Naive thymus-derived CD4-positive, alpha-beta T cell (primary cell): ENCODE measurements around the gene KRT5. TPM values are rescaled to one million over a fixed set of nuclear protein-coding genes. Genes with fewer than 3 reads are reported as not detected.
"Not testable (repeated sequence)": the region's sequence is repeated elsewhere in the genome, so short reads cannot be mapped to it uniquely, and the experiment has no call there.

Experiments used
- ATAC-seq: fragments of 150-1000 bp; cut with Tn5 transposase; 2 replicates; pipeline ENCODE4 v1.10.0; 2021; ENCODE audit warnings: mild to moderate bottlenecking, moderate library complexity
- CTCF ChIA-PET: fragments of 350-600 bp; sonication (Branson Sonifier 250); formaldehyde crosslinking; loops from one replicate; lab custom pipeline; 2021; ENCODE audit warnings: antibody characterized with exemption; lab: Charles Lee
- POLR2A ChIA-PET: fragments of 350-600 bp; sonication (Branson Sonifier 250); formaldehyde crosslinking; loops from one replicate; lab custom pipeline; 2021; ENCODE audit warnings: antibody characterized with exemption, inconsistent platforms; lab: Charles Lee
- DNase-seq, 9 donors: peaks; one replicate each; pipeline versions ENCODE4 v3.0.0 to v3.0.0-alpha.2; 2020 to 2022; ENCODE audit warnings: mixed read lengths in 1 of 9
- H3K27ac ChIP-seq: one replicate; pipeline ENCODE4 v1.7.0; 2013; ENCODE audit warnings: mild to moderate bottlenecking, low read depth, low read length, moderate library complexity
- H3K27me3 ChIP-seq, 2 donors: one replicate each; pipeline ENCODE4 v1.7.0; 2013; ENCODE audit warnings: low read length in 2 of 2, mild to moderate bottlenecking in 2 of 2, moderate library complexity in 2 of 2; ENCODE audit not compliant: control insufficient read depth in 2 of 2, insufficient read depth in 2 of 2
- H3K36me3 ChIP-seq, 3 experiments: 1 replicate in 2 of 3; 2 replicates in 1 of 3; pipeline ENCODE4 v1.7.0; 2013; ENCODE audit warnings: low read length in 3 of 3, mild to moderate bottlenecking in 3 of 3, moderate library complexity in 1 of 3; ENCODE audit not compliant: insufficient read depth in 3 of 3, control insufficient read depth in 2 of 3
- H3K4me1 ChIP-seq, 2 donors: one replicate each; pipeline ENCODE4 v1.7.0; 2013; ENCODE audit warnings: low read length in 2 of 2, mild to moderate bottlenecking in 2 of 2, moderate library complexity in 1 of 2; ENCODE audit not compliant: control insufficient read depth in 2 of 2, insufficient read depth in 2 of 2
- H3K4me3 ChIP-seq: 2 replicates; pipeline ENCODE4 v1.7.0; 2013; ENCODE audit warnings: mild to moderate bottlenecking, low read length
- H3K9me3 ChIP-seq, 3 experiments: 1 replicate in 2 of 3; 2 replicates in 1 of 3; pipeline ENCODE4 v1.7.0; 2013; ENCODE audit warnings: low read length in 3 of 3; ENCODE audit not compliant: control insufficient read depth in 2 of 3
- H3K27ac Mint-ChIP-seq, 9 donors: one replicate each; pipeline ENCODE4 v1.8.0; 2020 to 2022; ENCODE audit warnings: mixed read lengths in 9 of 9, mild to moderate bottlenecking in 8 of 9, moderate library complexity in 5 of 9, inconsistent platforms in 2 of 9
- H3K27me3 Mint-ChIP-seq, 5 donors: one replicate each; pipeline ENCODE4 v1.8.0; 2021 to 2022; ENCODE audit warnings: mixed read lengths in 5 of 5, mild to moderate bottlenecking in 1 of 5
- H3K36me3 Mint-ChIP-seq, 5 donors: one replicate each; pipeline ENCODE4 v1.8.0; 2020 to 2022; ENCODE audit warnings: mixed read lengths in 5 of 5, mild to moderate bottlenecking in 3 of 5, inconsistent platforms in 1 of 5
- H3K4me1 Mint-ChIP-seq, 7 donors: one replicate each; pipeline ENCODE4 v1.8.0; 2020 to 2022; ENCODE audit warnings: mixed read lengths in 7 of 7, mild to moderate bottlenecking in 3 of 7, inconsistent platforms in 1 of 7
- H3K4me3 Mint-ChIP-seq, 10 donors: one replicate each; pipeline ENCODE4 v1.8.0; 2020 to 2022; ENCODE audit warnings: mild to moderate bottlenecking in 10 of 10, mixed read lengths in 10 of 10, moderate library complexity in 6 of 10, inconsistent platforms in 2 of 10
- H3K9me3 Mint-ChIP-seq, 11 donors: one replicate each; pipeline ENCODE4 v1.8.0; 2020 to 2022; ENCODE audit warnings: mixed read lengths in 11 of 11, mild to moderate bottlenecking in 4 of 11, inconsistent platforms in 1 of 11, moderate library complexity in 1 of 11
- intact Hi-C, 2 donors: fragments of 100-400 bp; cut with micrococcal nuclease; formaldehyde crosslinking; loops; one replicate each; pipeline ENCODE4 v1.15.1; 2023
- polyA plus RNA-seq, 2 donors: library from polyadenylated mRNA; unstranded; fragments of 300-500 nt; fragmentation: Illumina TruSeq; gene quantifications; one replicate each; pipeline ENCODE4 v1.2.3, GENCODE V29; 2021
- total RNA-seq, 6 experiments: library from RNA in 5 of 6; stranded (reverse) in 5 of 6; gene quantifications; 1 replicate in 5 of 6; 2 replicates in 1 of 6; pipeline ENCODE4 v1.2.3 and lab custom pipeline; 2021 to 2026

KRT5 gene
- total and polyA plus RNA-seq, 7 experiments from 2014 or later = 0.24 TPM; not detected in 6

- CTCF ChIA-PET = no interaction called here
- H3K27me3 ChIP-seq = no peaks in the 10 kb centered on the region
- intact Hi-C loops = no loop called here
Measured at GRCh38 chr12:52493172-52493571, 27.0 kb downstream of the KRT5 start, which contains the start of gene KRT6A. TSS of gene KRT6A (minus strand) at chr12:52493257. CDS start at chr12:52493188, 69 bp downstream.

GRCh38 chr12:52492405-52492804, 27.8 kb downstream of the KRT5 start:
- DNase-seq, ATAC-seq, H3K4me3 Mint-ChIP-seq, H3K27ac ChIP-seq, H3K36me3 Mint-ChIP-seq, CTCF ChIA-PET, intact Hi-C loops, H3K4me1 Mint-ChIP-seq, H3K4me3 ChIP-seq, H3K36me3 ChIP-seq, H3K27ac Mint-ChIP-seq, POLR2A ChIA-PET, H3K27me3 ChIP-seq, H3K9me3 Mint-ChIP-seq, H3K9me3 ChIP-seq, H3K4me1 ChIP-seq: not testable (repeated sequence)
- H3K27me3 Mint-ChIP-seq = peaks cover 17 to 41% (median 34%) of the 10 kb centered on the region in 5 donors

More at GRCh38 chr12:52493172-52493571, 27.0 kb downstream of the KRT5 start, which contains the start of gene KRT6A:
- Histone ChIP-seq H3K4me3 (no peak within 1 kb of the TSS), H3K4me1 (no peaks in the 10 kb centered on the region), H3K27ac (no peak within 1 kb of the TSS), H3K9me3 (no peaks in the 10 kb centered on the region), H3K36me3 (no peaks in the 10 kb centered on the region)
- Mint-ChIP-seq H3K9me3 (peaks cover 0 to 3% (median 0%) of the 10 kb centered on the region in 11 donors), H3K27ac (no peak within 1 kb of the TSS), H3K4me1 (peaks cover 0 to 3% (median 0%) of the 10 kb centered on the region in 7 donors), H3K36me3 (peaks cover 0 to 5% (median 0%) of the 10 kb centered on the region in 5 donors), H3K4me3 (no peak within 1 kb of the TSS), H3K27me3 (peaks cover 20 to 43% (median 34%) of the 10 kb centered on the region in 5 donors)
- DNase-seq (no peak), ATAC-seq (no peak)
- POLR2A ChIA-PET = no interaction called here

- POLR2A ChIA-PET, H3K4me1 ChIP-seq, H3K27ac Mint-ChIP-seq, CTCF ChIA-PET, H3K36me3 Mint-ChIP-seq, H3K9me3 Mint-ChIP-seq, H3K4me3 ChIP-seq, H3K9me3 ChIP-seq, ATAC-seq, H3K36me3 ChIP-seq, H3K27me3 ChIP-seq, intact Hi-C loops, H3K4me1 Mint-ChIP-seq, H3K27ac ChIP-seq, H3K4me3 Mint-ChIP-seq, DNase-seq: not testable (repeated sequence)
- H3K27me3 Mint-ChIP-seq = peaks cover 17 to 49% (median 36%) of the 10 kb centered on the region in 5 donors
Measured at GRCh38 chr12:52491495-52491894, 28.7 kb downstream of the KRT5 start.

- Mint-ChIP-seq H3K27me3 (peaks cover 26 to 66% (median 49%) of the 10 kb centered on the region in 5 donors), H3K36me3 (peaks cover 0 to 7% (median 0%) of the 10 kb centered on the region in 5 donors), H3K4me3 (no peak overlapping the region), H3K27ac (no peak overlapping the region), H3K4me1 (no peaks in the 10 kb centered on the region), H3K9me3 (peaks cover 0 to 18% (median 9%) of the 10 kb centered on the region in 11 donors)
- ATAC-seq (no peak), DNase-seq (no peak)
- no peaks in the 10 kb centered on the region for H3K9me3 ChIP-seq
- H3K27ac ChIP-seq = no peak overlapping the region
- ChIA-PET POLR2A (no interaction called here), CTCF (no interaction called here)
- intact Hi-C loops = no loop called here
- H3K36me3 ChIP-seq = no peaks in the 10 kb centered on the region
- peaks cover 0 to 4% of the 10 kb centered on the region in 2 donors for H3K27me3 ChIP-seq
- H3K4me1 ChIP-seq = no peaks in the 10 kb centered on the region
- H3K4me3 ChIP-seq = no peak overlapping the region
Measured at GRCh38 chr12:52488736-52489135, 31.5 kb downstream of the KRT5 start.

GRCh38 chr12:52487744-52488443, 32.3 kb downstream of the KRT5 start:
- Mint-ChIP-seq H3K27me3 (peaks cover 32 to 67% (median 51%) of the 10 kb centered on the region in 5 donors), H3K9me3 (peaks cover 0 to 18% (median 9%) of the 10 kb centered on the region in 11 donors)
- H3K9me3 ChIP-seq, ATAC-seq, H3K27ac Mint-ChIP-seq, intact Hi-C loops, H3K4me3 ChIP-seq, H3K4me1 Mint-ChIP-seq, H3K27me3 ChIP-seq, H3K4me3 Mint-ChIP-seq, DNase-seq, H3K36me3 Mint-ChIP-seq, POLR2A ChIA-PET, H3K4me1 ChIP-seq, H3K36me3 ChIP-seq, CTCF ChIA-PET, H3K27ac ChIP-seq: not testable (repeated sequence)

GRCh38 chr12:52487211-52487610, 33.0 kb downstream of the KRT5 start:
- intact Hi-C loops = no loop called here
- no peaks in the 10 kb centered on the region for H3K4me1 Mint-ChIP-seq
- no peak overlapping the region for H3K27ac Mint-ChIP-seq
- Histone ChIP-seq H3K36me3 (no peaks in the 10 kb centered on the region), H3K4me1 (no peaks in the 10 kb centered on the region), H3K27me3 (peaks cover 0 to 4% of the 10 kb centered on the region in 2 donors), H3K9me3 (no peaks in the 10 kb centered on the region), H3K27ac (no peak overlapping the region), H3K4me3 (no peak overlapping the region)
- H3K9me3 Mint-ChIP-seq = peaks cover 0 to 18% (median 9%) of the 10 kb centered on the region in 11 donors
- DNase-seq (no peak), ATAC-seq (no peak)
- H3K36me3 Mint-ChIP-seq = peaks cover 0 to 7% (median 0%) of the 10 kb centered on the region in 5 donors
- ChIA-PET POLR2A (no interaction called here), CTCF (no interaction called here)
- H3K27me3 Mint-ChIP-seq = peaks cover 35 to 69% (median 48%) of the 10 kb centered on the region in 5 donors
- no peak overlapping the region for H3K4me3 Mint-ChIP-seq
